COR-L47 (cell line): ENCODE measurements around the gene ZNF280D.
"Not testable (repeated sequence)": the region's sequence is repeated elsewhere in the genome, so short reads cannot be mapped to it uniquely, and the experiment has no call there.

Source experiments
- DNase-seq: peaks from one replicate; lab custom pipeline; 2025; lab: John Stamatoyannopoulos, UW

ZNF280D gene

DNA sequence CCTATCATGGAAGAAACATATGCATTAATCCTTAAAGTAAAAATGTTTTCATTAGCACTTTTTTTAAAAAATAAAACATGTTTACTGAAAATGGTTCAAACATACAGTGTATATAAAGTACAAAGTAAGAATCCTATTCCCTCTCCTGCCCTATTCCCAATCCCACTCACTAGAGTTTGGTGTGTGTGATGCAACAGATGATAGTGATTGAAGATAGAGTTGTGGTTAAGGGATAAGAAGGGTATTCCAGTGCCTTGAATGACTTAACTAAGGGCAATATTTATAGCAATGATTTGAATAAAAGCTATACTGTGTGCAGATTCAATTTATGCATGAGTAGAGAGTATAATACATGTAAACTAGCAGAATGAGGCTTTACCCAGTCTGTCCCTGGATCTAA, 18.1 kb downstream of the ZNF280D start:
- DNase-seq, result no peak

DNA sequence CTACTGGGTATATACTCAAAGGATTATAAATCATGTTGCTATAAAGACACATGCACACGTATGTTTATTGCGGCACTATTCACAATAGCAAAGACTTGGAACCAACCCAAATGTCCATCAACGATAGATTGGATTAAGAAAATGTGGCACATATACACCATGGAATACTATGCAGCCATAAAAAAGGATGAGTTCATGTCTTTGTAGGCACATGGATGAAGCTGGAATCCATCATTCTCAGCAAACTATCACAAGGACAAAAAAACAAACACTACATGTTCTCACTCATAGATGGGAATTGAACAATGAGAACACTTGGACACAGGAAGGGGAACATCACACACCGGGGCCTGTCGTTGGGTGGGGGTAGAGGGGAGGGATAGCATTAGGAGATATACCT, 23.8 kb downstream of the ZNF280D start:
- not testable (repeated sequence) for DNase-seq

DNA sequence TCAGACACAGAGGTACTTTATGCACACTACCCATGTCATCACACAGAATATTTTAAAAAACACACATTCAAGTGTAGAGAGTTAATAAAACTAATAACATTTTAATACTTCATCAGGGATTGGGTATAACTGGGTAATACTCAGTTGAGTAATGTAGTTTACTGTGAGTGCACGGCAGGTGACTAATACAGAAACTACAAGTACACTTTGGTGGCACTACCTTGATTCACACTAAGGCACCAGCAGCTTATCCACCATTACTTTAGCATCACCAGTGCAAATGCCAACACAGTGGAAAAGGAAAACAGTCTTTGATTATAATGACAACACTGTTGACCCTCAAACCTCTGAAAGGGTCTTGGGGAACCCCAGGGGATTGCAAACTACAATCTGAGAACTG, 33.6 kb downstream of the ZNF280D start:
- DNase-seq, result no peak

GRCh38 chr15:56698270-56698669, 35.0 kb downstream of the ZNF280D start:
- DNase-seq, result no peak

- no peak for DNase-seq
Measured at GRCh38 chr15:56693761-56694160, 39.5 kb downstream of the ZNF280D start.

- DNase-seq, result no peak
Measured at GRCh38 chr15:56690733-56691132, 42.6 kb downstream of the ZNF280D start.

DNA sequence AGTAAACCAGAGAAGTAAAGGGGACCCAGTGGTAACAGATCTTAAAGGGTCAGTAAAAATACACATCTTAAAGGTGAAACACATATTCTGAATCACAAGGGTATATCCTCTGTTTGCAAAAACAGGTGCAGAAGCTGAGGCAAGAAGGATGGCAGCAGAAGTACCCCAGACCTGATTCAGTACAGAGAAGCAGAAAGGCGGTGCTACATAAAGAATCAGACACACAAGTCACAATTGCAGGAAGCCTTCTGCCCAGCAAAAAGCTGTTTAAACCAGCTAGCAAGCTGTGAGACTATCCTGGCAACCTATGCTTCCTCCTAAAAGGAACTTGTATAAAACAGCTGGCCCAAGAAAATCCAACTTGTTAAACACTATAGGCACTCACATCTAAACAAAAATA, 49.4 kb downstream of the ZNF280D start:
- DNase-seq, result no peak

DNA sequence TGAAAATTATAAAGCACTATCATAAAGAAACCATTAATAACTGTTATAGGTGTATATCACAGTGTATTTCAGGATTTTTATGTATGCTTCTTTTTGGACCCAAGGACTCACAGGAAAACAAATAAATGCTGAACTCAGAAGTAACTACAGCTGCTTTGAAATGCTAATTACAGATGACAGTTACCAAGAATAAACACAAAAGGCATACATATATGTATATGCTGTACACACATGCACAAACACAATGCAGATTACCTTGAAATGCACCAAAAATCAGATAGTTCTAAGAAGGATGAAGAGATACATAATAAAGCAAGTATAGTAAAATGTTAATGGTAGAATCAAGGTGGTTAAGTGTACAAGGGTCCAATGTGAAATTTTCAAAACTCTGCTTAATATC, 52.2 kb downstream of the ZNF280D start:
- DNase-seq, result no peak

- DNase-seq, result no peak
Measured at GRCh38 chr15:56679225-56679624, 54.1 kb downstream of the ZNF280D start.

GRCh38 chr15:56678571-56678970, 54.7 kb downstream of the ZNF280D start:
- DNase-seq, result no peak

DNA sequence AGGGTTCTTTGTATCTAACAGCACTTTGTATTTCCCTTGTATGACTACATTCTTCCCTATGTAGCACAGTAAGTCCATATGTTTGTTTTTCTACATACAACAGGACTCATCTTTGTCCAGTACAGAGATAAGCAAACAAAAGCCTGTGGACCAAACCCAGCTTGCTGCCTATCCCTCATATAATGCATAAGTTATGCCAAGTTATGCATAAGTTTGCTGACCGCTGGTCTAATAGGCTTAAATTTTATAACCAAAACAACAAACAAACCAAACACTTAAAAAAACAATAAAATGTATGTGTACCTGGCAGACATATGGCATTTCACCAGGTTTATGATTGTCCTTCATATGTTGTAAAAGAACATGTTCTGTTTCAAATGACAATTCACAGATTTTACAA, 56.0 kb downstream of the ZNF280D start:
- no peak for DNase-seq

DNA sequence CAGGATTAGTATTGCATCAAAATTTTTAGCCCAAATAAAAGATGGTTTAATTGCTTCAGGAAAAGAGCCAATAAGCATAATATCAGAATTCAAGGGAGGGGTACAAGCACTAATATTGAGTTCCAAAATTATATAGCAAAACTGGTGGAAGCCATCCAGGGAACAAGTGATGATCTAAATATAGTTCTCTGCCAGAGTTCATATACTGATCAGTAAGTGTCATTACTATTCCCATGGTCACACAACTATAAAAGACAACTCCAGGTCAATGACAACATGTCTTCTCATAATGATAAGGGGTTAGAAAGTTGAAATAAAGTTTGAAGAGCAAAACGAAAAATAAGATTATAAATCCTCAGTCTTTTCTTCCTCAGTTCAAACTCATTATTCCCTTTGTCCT, 57.4 kb downstream of the ZNF280D start:
- DNase-seq, result no peak

- DNase-seq, result no peak
Measured at GRCh38 chr15:56674857-56675256, 58.5 kb downstream of the ZNF280D start.

DNA sequence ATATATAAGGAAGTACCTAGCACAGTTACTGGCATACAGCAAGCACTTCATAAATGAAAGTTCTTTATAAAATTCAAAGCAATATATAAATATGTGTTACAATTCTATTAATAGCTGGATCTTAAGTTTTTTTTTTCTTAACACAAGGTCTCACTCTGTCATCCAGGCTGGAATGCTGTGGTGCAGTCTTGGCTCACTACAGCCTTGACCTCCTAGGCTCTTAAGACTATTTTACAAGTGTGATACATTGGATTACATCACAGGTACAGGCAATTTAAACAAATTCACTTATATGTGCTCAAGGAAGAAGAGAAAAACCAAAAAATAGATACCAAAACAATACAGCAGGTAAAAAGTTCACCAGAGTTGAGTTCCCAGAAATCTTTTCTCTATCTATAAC, 60.6 kb downstream of the ZNF280D start:
- no peak for DNase-seq

DNA sequence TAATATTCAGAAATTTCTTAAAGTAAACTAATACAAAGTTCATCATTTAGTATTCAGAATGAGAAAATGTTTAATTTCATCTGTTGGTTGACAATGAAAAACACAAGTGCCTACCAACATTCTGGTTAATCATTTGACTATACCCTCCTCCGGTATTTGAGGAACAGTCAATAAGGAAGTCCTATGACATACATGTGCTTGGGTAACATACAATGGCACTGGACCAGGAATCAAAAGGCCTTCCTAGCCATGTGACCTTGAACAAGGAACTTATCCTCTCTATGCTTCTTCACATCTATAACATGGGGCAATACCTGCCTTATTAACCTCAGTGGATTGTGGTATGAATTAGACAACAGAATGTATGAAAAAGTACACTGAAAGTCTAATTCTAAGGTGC, 65.8 kb downstream of the ZNF280D start:
- DNase-seq, result no peak

DNA sequence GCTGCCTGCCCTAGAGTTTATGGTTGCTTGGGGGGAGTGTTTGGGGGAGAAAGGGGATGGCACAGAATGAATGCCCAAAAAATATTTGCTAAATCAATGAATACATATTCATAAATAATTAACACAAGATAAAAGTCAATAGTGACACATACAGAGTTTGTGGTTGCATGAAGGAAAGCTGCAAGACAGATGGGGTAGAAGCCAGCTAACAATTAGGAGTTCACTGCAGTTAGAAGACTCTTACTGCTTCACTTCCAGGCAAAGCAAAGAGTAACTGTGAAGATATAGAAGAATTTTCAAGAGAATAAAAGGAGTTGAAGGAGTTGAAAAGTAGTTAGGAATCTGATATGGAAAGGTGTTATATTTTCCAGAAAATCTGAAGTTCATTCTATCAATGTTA, 72.4 kb downstream of the ZNF280D start:
- no peak for DNase-seq

DNA sequence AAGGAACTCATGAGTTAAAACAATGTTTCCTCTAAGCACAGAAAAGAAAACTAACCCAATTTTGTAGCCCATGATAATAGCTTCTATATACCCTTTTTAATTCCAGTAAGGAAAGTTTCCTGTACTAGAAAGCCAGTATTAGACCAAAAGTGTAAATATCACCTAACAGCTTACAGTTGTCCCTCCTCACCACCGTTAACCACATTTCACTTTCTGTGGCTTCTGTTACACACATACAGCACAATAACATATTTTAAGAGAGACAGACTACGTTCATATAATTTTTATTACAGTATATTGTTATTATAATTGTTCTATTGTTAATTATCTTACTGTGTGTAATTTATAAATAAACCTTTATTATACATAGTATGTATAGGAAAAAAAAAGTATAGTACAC, 74.1 kb downstream of the ZNF280D start:
- DNase-seq, result no peak

DNA sequence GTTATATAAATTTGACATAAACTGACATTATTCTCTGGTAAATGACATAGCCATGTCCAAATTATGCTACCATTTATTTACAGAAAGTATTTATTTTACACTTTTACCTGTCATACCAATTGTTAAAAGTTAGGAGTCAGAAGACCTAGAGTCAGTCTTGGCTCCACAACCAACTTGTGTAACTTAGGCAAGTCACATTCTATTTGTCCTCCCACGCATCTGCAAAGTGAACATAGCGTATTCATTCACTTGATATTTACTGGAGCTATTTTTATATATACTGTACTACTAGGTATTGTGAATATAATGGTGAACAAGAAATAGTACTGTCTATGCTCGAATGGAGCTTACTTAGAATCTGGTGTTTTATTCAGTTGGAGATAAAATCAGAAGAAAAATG, 78.7 kb downstream of the ZNF280D start:
- no peak for DNase-seq

DNA sequence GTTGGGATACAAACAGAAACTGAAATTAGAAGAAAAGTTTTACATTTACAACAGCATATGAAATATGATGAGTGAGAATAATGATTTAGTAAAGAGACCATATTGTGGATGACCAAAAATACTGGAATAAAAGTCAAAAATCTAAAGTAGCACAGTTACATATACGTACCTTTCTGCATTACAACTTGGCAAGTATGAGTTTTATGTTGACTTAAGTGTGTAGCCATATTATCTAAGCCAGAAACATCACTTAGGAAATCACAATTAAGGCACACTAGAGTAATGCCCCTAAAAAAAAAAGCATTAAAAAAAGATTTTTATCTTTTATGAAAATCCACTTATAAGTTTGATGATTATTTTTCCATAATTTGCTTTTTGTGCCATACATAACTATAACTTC, 79.1 kb downstream of the ZNF280D start:
- DNase-seq, result no peak

- DNase-seq, result no peak
Measured at GRCh38 chr15:56653787-56654186, 79.5 kb downstream of the ZNF280D start.

GRCh38 chr15:56653107-56653506, 80.2 kb downstream of the ZNF280D start:
- no peak for DNase-seq

DNA sequence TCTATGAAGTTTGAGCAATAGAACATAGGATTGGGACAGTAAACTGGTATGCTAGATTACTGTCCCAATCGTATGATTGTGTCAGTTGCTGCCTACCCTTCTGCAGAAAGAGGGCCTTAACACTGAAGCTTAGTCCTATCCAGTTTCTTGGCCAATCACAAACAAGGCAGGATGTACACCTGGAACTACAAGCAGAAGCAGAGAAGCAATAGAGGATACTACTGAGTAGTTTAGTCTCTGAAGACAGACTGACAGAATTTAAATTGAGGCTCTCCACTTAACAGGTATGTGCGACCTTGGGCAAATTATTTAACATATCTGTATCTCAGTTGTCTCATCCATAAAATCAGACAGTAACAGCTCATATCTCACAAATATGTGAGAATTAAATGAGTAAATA, 85.0 kb downstream of the ZNF280D start:
- no peak for DNase-seq

DNA sequence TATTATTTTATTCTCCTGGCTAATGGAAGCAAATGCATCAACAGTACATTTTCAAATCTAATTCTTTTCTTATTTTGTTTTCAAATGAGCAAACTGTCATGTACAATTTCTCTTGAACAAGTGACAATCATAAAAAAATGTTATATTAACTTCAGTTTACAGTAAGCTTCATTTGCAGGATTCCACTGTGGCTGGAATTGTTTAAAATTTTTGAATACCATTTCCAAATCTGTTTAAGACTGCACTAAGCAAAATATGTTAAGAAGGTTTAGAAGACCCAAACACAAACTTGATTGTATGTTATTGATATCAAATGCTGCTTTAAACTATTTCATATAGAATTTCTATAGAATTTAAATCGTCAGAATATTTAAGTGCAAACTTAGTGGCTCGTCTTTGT, 92.8 kb downstream of the ZNF280D start:
- DNase-seq, result no peak

DNA sequence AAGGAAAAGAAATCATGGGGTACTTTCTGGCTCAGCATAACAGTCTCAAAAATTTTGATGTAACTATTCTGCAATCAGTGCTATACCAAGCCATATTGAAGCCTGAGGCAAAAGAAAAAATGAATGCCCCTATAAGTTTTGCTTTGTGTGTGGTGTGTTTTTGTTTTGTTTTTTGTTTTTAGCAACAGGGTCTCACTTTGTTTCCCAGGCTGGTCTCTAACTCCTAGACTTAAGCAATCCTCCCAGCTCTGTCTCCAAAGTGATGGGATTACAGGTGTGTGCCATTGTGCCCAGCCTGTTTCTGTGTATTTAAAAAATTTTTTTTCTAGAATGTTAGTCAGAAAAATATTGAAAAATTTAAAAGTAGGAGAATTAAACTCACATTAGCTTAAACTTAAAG, 93.2 kb downstream of the ZNF280D start:
- no peak for DNase-seq

GRCh38 chr15:56639631-56640030, 93.7 kb downstream of the ZNF280D start:
- no peak for DNase-seq
